T47D (cell line): Measurements from ENCODE around the gene NXNL1.

ENCODE experiments used
- DNase-seq, 2 experiments: peaks; one replicate each; pipeline versions ENCODE4 v3.0.0 to v3.0.0-alpha.2; 2011 to 2012; ENCODE audit warnings: low read depth in 1 of 2, low spot score in 1 of 2
- JUND ChIP-seq: IDR thresholded peaks from 2 replicates; pipeline ENCODE4 v1.6.1; 2012; ENCODE audit warnings: low read depth
- in situ Hi-C: cut with HindIII; loops from 2 replicates; pipeline ENCODE4 v1.10.0; 2016; ENCODE audit warnings: low sequenced_read_pairs, low pct_unique_long_range_greater_than_20kb

NXNL1 gene

DNA sequence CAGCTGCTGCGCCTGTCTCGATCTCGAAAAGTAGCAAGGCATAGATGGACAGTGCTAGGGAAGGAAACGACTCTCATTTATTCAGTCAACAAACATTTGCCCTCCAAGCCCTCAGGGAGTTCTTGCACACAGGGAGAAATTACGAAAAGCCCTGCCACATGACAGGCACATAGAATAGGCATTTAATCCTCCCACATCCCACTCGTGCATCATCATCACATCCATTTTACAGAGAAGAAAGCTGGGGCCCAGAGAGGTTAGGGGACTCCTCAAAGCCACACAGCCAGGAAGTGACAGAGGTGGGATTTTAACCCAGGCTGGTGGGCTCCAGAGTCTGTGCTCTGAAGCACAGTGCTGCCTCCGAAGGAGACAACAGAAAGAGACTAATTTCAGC is 23.9 kb downstream of the NXNL1 start:
- in situ Hi-C loops: no loop called here
- DNase-seq: no peak
- TF ChIP-seq JUND: no peak

DNA sequence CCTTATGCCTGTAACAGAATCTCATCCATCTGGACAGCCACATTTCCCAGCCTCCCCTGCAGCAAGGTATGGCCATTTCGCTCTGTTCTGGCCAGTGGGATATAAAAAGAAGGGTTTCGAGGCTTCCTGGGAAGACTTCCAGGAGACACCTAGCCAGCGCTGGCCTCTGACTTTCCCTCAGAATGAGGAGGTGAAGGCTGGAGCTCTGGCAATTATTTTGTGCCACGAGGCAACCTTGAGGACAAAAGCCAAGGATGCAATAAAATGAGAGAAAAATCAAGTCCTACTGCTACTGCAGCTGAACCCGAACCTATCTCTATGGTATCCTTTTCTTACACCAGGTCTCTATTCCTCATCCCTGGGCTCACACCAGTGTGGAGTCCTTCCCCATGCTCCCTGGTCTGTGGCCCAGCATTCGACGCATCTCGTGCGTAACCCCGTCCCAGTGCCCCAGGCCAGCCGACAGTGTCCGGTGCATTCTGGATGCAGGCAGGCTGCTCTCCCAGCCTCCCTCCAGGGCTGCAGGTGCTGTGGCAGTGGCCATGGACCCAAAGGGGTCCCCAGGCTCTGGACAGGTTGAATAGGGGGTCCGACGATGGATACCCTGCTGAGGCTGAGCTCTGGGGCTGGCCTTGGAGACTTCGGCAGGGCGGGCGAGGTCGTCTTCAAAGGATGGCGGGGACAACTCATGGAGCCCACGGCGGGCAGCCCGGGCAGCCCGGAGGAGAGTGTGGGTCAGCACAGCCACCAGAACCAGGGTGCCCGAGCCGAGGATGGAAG is 24.4 kb downstream of the NXNL1 start:
- in situ Hi-C loops: no loop called here
- TF ChIP-seq JUND: no peak

DNA sequence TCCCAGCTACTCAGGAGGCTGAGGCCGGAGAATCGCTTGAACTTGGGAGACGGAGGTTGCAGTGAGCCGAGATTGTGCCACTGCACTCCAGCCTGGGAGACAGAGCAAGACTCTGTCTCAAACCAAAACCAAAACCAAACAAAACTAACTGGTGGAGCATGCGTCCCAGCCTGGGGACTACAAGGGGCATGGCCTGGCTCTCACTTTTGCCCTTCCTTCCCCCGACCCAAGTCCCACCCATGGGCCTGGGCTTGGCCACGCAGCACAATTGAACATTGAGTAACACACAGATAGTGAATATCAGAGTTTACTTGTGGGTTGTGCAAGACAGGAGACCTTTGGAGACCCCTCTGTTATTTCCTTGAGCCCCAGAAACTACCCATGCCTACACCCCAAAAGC is 25.5 kb downstream of the NXNL1 start:
- in situ Hi-C loops: no loop called here
- DNase-seq: no peak
- TF ChIP-seq JUND: no peak

More for the DNA sequence above, 24.4 kb downstream of the NXNL1 start:
- DNase-seq: no peak

DNA sequence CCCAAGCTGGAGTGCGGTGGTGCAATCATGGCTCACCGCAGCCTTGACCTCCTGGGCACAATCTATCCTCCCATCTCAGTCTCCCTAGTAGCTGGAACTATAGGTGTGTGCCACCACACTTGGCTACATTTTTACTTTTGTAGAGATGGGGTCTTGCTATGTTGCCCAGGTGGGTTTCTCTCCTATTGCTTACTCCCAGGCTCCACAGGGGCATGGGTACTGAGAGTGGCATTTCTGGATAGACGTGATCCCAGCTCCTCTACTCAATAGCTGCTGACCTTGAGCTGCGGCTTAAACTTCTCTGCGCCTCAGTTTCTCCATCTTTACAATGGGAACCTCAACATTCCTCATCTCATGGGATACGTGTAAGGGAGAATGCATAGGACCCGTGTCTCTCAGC is 29.3 kb downstream of the NXNL1 start:
- no peak for DNase-seq
- in situ Hi-C loops: no loop called here
- no peak for TF ChIP-seq JUND

DNA sequence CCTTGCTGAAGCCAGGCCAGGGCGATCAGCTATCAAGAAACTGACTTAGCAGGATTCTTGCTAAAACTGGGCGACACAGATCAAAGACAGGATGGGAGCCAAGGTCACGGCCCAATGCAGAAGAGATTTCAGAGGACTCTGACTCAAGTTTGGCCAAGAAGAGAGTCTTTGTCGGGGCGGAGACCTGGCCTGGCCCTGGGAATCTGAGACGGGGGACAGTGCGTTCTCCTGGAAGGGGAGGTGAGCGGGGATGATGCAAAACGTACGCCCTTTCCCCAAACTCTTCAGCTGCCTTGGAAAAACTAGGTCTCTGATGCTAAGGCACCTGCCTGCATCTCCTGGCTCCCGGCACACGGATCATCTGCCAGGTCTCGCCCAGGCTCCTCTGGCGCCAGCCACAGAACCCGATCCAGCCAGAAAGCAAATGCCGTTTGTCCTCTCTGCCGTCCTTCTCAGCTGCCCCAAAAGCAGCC is 31.0 kb downstream of the NXNL1 start:
- no peak for TF ChIP-seq JUND
- no peak for DNase-seq
- in situ Hi-C loops: no loop called here

DNA sequence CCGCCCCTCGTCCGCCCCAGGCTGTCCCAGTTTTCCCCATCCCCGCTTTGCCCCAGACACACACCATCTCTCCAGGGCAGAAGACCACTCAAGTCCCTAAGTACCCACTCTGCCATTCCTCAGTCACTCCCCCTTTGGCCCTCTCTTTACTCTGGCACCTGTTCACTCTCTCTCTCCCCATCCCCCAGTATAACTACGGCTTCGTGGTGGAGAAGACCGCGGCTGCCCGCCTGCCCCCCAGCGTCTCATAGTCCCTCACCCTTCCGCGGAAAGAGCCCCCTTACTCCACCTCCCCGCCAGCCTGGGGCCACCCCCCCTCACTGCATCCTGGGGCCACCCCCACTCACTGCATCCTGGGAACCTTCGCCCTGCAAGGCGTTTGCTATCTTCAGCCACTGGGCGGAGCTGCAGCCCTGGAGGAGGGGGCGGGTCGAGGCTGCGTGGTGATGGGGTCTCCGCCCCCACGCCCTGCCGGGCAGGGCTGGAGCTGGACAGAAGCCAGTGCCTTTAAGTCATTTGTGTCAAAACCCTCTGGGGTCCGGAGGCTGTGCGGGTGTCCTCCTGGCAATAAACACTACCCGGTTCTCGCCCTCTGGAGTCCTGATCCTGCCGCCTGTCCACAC is 35.9 kb downstream of the NXNL1 start:
- in situ Hi-C loops: no loop called here
- no peak for DNase-seq
- TF ChIP-seq JUND: no peak

DNA sequence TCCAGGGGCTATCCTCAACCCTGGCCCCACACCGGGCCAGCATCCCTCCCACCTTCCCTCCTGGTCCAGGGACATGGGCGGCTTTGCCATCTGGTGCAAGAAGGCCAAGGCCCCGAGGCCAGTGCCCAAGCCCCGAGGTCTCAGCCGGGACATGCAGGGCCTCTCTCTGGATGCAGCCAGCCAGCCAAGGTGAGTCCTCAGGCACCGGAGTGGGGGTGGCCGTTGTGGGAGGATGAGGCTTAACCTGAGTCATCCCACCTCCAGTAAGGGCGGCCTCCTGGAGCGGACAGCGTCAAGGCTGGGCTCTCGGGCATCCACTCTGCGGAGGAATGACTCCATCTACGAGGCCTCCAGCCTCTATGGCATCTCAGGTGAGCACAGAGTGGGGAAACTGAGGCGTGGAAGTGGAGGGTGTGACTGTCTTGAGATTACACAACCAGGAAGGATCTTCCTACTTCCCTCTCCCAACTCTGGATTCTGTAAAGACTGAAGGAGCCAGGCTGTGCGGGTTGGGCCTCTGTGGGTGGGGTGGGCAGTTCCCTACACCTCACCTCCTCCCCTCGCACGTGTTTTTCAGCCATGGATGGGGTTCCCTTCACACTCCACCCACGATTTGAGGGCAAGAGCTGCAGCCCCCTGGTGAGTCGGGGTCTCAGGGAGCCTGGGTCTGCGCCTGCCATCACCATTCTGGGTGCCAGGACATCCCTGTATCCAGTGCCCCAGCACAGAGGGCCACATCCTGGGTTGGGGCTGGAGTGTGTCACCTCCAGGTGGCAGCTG is 37.1 kb downstream of the NXNL1 start:
- DNase-seq: no peak
- in situ Hi-C loops: no loop called here
- no peak for TF ChIP-seq JUND

DNA sequence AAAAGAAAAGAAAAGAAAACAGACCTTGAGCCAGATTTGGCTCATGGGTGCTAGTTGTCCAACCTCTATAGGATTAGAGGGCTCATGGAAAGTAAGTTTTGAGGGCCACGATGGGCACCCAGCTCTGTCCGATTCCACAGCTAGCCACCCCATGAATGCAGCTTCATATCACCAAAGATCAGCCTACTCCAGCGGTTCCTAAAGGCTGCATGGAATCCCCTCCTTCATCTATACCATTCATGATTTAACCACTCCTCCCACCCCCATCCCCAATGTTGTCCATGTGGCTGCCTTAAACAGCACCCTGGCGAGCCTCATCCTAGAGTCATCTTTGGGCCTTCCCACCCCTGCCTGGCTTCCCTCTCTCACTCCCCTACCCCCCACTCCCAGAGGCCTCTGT is 38.8 kb downstream of the NXNL1 start:
- TF ChIP-seq JUND: no peak
- no peak for DNase-seq
- in situ Hi-C loops: no loop called here

DNA sequence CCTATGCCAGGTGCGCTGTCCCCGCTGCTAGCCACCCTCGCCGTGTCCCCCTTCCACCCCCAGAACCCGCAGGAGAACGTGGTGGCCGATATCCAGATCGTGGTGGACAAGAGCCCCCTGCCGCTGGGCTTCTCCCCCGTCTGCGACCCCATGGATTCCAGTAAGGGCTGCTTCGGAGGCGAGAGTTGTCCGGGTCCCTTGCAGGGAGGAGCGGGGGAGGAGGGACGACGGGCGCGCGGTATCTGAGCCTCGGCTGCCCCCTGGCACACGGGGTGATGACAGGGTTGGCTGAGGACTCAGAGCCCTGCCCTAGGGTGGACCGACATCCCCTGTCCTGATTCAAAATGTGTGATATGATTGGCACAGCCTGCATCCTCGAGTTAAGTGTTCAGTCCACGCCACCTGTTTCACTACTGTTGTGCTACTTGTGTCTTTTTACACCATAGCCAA is 40.2 kb downstream of the NXNL1 start:
- in situ Hi-C loops: no loop called here
- TF ChIP-seq JUND: no peak
- peak; percentile 27 to 41 for DNase-seq

DNA sequence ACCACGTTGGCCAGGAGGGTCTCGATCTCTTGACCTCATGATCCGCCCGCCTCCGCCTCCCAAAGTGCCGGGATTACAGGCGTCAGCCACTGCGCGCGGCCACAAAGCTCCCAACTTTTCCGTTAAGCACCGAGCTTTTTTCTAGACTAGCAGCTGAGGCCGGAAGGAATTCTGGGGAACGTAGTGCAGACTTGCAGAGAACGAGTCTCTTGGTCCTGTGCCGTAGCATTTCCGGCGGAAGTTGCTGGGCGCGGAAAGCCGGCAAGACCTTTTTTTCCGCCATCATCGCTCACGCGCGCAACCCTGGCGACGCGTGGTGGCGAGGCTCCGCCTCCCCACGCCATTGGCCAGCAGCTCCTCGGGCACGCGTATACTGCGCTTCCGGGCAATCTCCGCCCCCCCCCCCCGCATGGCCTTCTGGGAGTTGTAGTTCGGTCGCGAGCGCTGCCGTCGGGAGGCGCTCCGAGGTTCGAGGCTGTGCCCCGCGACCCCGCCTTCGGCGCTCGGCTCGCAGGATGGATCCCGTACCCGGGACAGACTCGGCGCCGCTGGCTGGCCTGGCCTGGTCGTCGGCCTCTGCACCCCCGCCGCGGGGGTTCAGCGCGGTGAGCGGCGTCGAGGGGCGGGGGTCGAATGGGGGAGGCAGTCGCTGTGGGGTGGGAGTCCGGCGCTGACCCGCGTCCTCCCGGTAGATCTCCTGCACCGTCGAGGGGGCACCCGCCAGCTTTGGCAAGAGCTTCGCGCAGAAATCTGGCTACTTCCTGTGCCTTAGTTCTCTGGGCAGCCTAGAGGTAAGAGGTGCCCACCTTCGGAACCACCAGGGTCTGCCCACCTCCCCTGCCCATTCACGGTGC is 40.9 kb downstream of the NXNL1 start, which contains the start of gene MVB12A:
MVB12A (plus strand) TSS at position 427 of the 854 bp plus-strand sequence; CDS start at position 516, 89 bp downstream.
- TF ChIP-seq JUND: no peak

DNA sequence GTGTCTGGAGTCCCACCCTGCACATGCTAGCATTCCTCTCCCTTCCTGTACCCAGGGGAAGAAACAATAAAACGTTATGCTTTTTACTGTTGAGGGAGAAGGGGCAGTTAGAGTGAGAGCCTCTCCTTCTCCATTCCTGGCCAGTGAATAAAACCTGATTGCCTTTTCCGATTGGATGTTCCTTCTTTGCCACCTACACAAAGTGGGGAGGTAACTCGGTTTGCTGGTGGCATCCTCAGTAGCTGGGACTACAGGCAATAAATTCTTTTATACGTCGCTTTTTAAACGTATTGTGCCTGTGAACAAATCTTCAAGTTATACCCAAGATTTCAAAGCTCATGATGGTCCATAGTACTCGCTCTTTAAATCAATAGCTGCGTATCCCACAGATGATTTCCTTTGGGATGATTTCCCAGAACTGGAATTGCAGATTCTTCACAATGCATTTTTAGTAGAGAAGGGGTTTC is 41.5 kb downstream of the NXNL1 start:
- in situ Hi-C loops: no loop called here
- TF ChIP-seq JUND: no peak
- DNase-seq: no peak

More for the DNA sequence above, 40.9 kb downstream of the NXNL1 start, which contains the start of gene MVB12A:
- DNase-seq: peak; percentile 87 to 98
- in situ Hi-C loops: no loop called here

DNA sequence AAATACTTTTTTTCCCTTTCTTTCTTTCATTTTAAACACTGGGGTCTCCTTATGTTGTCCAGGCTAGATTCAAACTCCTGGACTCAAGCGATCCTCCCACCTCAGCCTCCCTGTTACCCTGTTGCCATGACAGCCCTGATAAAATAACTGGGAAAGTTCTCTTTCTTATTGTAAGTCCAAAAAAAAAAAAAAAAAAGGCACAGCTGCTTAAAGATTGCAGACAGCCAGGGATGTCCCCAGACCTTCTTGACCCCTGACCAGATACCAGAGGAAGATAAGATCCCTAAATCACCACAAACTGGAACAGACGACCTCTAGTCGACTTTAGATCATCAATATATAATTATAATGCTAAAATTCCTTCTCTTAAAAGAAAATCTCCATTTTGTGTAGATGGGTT is 42.0 kb downstream of the NXNL1 start:
- in situ Hi-C loops: no loop called here
- TF ChIP-seq JUND: no peak
- DNase-seq: no peak
